Activated CD8-positive, alpha-beta memory T cell treated with anti-CD3 and anti-CD28 coated beads, Interleukin-2, amount 10 ng/mL, durations not matched to agents 7 days and 5 days (primary cell): Measurements from ENCODE around the gene ZC3H10. TPM values are rescaled to one million over a fixed set of nuclear protein-coding genes. Genes with fewer than 3 reads are reported as not detected.

Experiments used
- ATAC-seq: fragments of 150-1000 bp; cut with Tn5 transposase; one replicate; pipeline ENCODE4 v1.10.0; 2021; ENCODE audit warnings: moderate library complexity
- CTCF ChIA-PET: fragments of 350-600 bp; sonication (Branson Sonifier 250); formaldehyde crosslinking; loops from one replicate; lab custom pipeline; 2021; ENCODE audit warnings: antibody characterized with exemption; lab: Charles Lee
- DNase-seq: peaks from one replicate; pipeline ENCODE4 v3.0.0-alpha.2; 2020
- H3K27ac Mint-ChIP-seq: one replicate; pipeline ENCODE4 v1.8.0; 2021; ENCODE audit warnings: mild to moderate bottlenecking, mixed read lengths
- H3K27me3 Mint-ChIP-seq: one replicate; pipeline ENCODE4 v1.8.0; 2021; ENCODE audit warnings: mixed read lengths
- H3K36me3 Mint-ChIP-seq: one replicate; pipeline ENCODE4 v1.8.0; 2021; ENCODE audit warnings: mild to moderate bottlenecking, mixed read lengths
- H3K4me1 Mint-ChIP-seq: one replicate; pipeline ENCODE4 v1.8.0; 2021; ENCODE audit warnings: mixed read lengths
- H3K4me3 Mint-ChIP-seq: one replicate; pipeline ENCODE4 v1.8.0; 2021; ENCODE audit warnings: mild to moderate bottlenecking, moderate library complexity, mixed read lengths
- H3K9me3 Mint-ChIP-seq: one replicate; pipeline ENCODE4 v1.8.0; 2022; ENCODE audit warnings: low read depth, mixed read lengths
- total RNA-seq, 2 experiments: library from RNA; stranded (reverse); gene quantifications; one replicate each; pipeline ENCODE4 v1.2.3, GENCODE V29; 2021

ZC3H10 gene
- total RNA-seq, 2 experiments from 2014 or later, result 10.3 to 11.7 TPM

GRCh38 chr12:56137853-56138571, 19.9 kb downstream of the ZC3H10 start:
- peaks cover 46% of the 10 kb centered on the region for H3K4me1 Mint-ChIP-seq

GRCh38 chr12:56141946-56142784, 24.1 kb downstream of the ZC3H10 start:
- peak overlapping the region; percentile 44 for H3K27ac Mint-ChIP-seq
- H3K9me3 Mint-ChIP-seq, result no peaks in the 10 kb centered on the region
- ATAC-seq, result no peak
- DNase-seq, result no peak
- H3K4me3 Mint-ChIP-seq, result no peak overlapping the region
- H3K4me1 Mint-ChIP-seq, result peaks cover 38% of the 10 kb centered on the region
- H3K36me3 Mint-ChIP-seq, result peaks cover 73% of the 10 kb centered on the region
- no peaks in the 10 kb centered on the region for H3K27me3 Mint-ChIP-seq
- CTCF ChIA-PET, result interaction anchor here (1.3 to 2.1 kb wide), 2 partner anchors 10 to 48 kb away, joined by 4 to 7 read pairs; partner anchors contain the start of gene SMARCC2

More at GRCh38 chr12:56137853-56138571, 19.9 kb downstream of the ZC3H10 start:
- no peak for ATAC-seq
- H3K36me3 Mint-ChIP-seq, result peaks cover 78% of the 10 kb centered on the region
- DNase-seq, result no peak
- no peaks in the 10 kb centered on the region for H3K27me3 Mint-ChIP-seq
- no peak overlapping the region for H3K4me3 Mint-ChIP-seq
- CTCF ChIA-PET, result interaction anchor here (1.5 to 4.9 kb wide), 4 partner anchors 11 to 51 kb away, joined by 5 to 24 read pairs (median 12); partner anchors contain the start of genes ESYT1, MYL6B and SMARCC2
- H3K9me3 Mint-ChIP-seq, result no peaks in the 10 kb centered on the region
- peak overlapping the region; percentile 44 for H3K27ac Mint-ChIP-seq

- CTCF ChIA-PET, result interaction anchor here (1.3 to 1.6 kb wide), 2 partner anchors 17 to 47 kb away, joined by 4 read pairs; partner anchors contain the start of gene SMARCC2
- H3K27me3 Mint-ChIP-seq, result no peaks in the 10 kb centered on the region
- DNase-seq (no peak), ATAC-seq (no peak)
- peaks cover 33% of the 10 kb centered on the region for H3K4me1 Mint-ChIP-seq
- H3K4me3 Mint-ChIP-seq, result no peak overlapping the region
- peaks cover 63% of the 10 kb centered on the region for H3K36me3 Mint-ChIP-seq
- H3K27ac Mint-ChIP-seq, result peak overlapping the region; percentile 70
- H3K9me3 Mint-ChIP-seq, result no peaks in the 10 kb centered on the region
Measured at GRCh38 chr12:56143217-56143616, 25.2 kb downstream of the ZC3H10 start.

- peaks cover 56% of the 10 kb centered on the region for H3K36me3 Mint-ChIP-seq
- DNase-seq, result no peak
- peaks cover 26% of the 10 kb centered on the region for H3K4me1 Mint-ChIP-seq
- H3K27ac Mint-ChIP-seq, result peak overlapping the region; percentile 70
- no peaks in the 10 kb centered on the region for H3K27me3 Mint-ChIP-seq
- H3K9me3 Mint-ChIP-seq, result no peaks in the 10 kb centered on the region
- CTCF ChIA-PET, result interaction anchor here (0.8 to 1.6 kb wide), 2 partner anchors 18 to 44 kb away, joined by 4 read pairs; no protein-coding TSS in a partner anchor
- ATAC-seq, result no peak
- no peak overlapping the region for H3K4me3 Mint-ChIP-seq
Measured at GRCh38 chr12:56143870-56144269, 25.8 kb downstream of the ZC3H10 start.

GRCh38 chr12:56145217-56145616, 27.2 kb downstream of the ZC3H10 start:
- H3K27ac Mint-ChIP-seq, result no peak overlapping the region
- ATAC-seq (no peak), DNase-seq (no peak)
- peaks cover 28% of the 10 kb centered on the region for H3K4me1 Mint-ChIP-seq
- peaks cover 46% of the 10 kb centered on the region for H3K36me3 Mint-ChIP-seq
- H3K27me3 Mint-ChIP-seq, result no peaks in the 10 kb centered on the region
- no peak overlapping the region for H3K4me3 Mint-ChIP-seq
- CTCF ChIA-PET, result interaction anchor here (0.9 kb wide), 1 partner anchor 98 kb away, joined by 3 read pairs; no protein-coding TSS in a partner anchor
- no peaks in the 10 kb centered on the region for H3K9me3 Mint-ChIP-seq

GRCh38 chr12:56146492-56147460, 28.7 kb downstream of the ZC3H10 start:
- CTCF ChIA-PET, result interaction anchor here (0.6 to 0.7 kb wide), 2 partner anchors 26 to 268 kb away, joined by 3 read pairs; no protein-coding TSS in a partner anchor
- Mint-ChIP-seq H3K4me3 (no peak overlapping the region), H3K36me3 (peaks cover 35% of the 10 kb centered on the region), H3K27ac (peak overlapping the region; percentile 23), H3K9me3 (no peaks in the 10 kb centered on the region), H3K27me3 (no peaks in the 10 kb centered on the region), H3K4me1 (peaks cover 37% of the 10 kb centered on the region)
- ATAC-seq, result no peak
- DNase-seq, result no peak

- DNase-seq (no peak), ATAC-seq (no peak)
- H3K4me3 Mint-ChIP-seq, result peak overlapping the region; percentile 83
- peaks cover 5% of the 10 kb centered on the region for H3K36me3 Mint-ChIP-seq
- H3K4me1 Mint-ChIP-seq, result peaks cover 42% of the 10 kb centered on the region
- CTCF ChIA-PET, result interaction anchor here (1.1 to 4.4 kb wide), 4 partner anchors 23 to 83 kb away, joined by 3 to 41 read pairs (median 10); partner anchors contain the start of genes ESYT1, PA2G4, RPL41 and ZC3H10
- peak overlapping the region; percentile 100 for H3K27ac Mint-ChIP-seq
- H3K27me3 Mint-ChIP-seq, result no peaks in the 10 kb centered on the region
- H3K9me3 Mint-ChIP-seq, result no peaks in the 10 kb centered on the region
Measured at GRCh38 chr12:56150563-56150962, 32.5 kb downstream of the ZC3H10 start.

- H3K27ac Mint-ChIP-seq, result peak overlapping the region; percentile 100
- no peaks in the 10 kb centered on the region for H3K27me3 Mint-ChIP-seq
- CTCF ChIA-PET, result interaction anchor here (0.7 to 4.4 kb wide), 16 partner anchors 10 to 413 kb away, joined by 3 to 41 read pairs (median 6); partner anchors contain the start of genes ESYT1, PA2G4, RNF41 and RPL41
- peak overlapping the region; percentile 83 for H3K4me3 Mint-ChIP-seq
- peaks cover 7% of the 10 kb centered on the region for H3K36me3 Mint-ChIP-seq
- DNase-seq (peak; percentile 84), ATAC-seq (peak; percentile 73)
- H3K4me1 Mint-ChIP-seq, result peaks cover 42% of the 10 kb centered on the region
- no peaks in the 10 kb centered on the region for H3K9me3 Mint-ChIP-seq
Measured at GRCh38 chr12:56151672-56152131, 33.6 kb downstream of the ZC3H10 start.

- CTCF ChIA-PET, result interaction anchor here (0.7 to 4.4 kb wide), 14 partner anchors 10 to 414 kb away, joined by 3 to 41 read pairs (median 6); partner anchors contain the start of genes ESYT1, RNF41, RPL41 and SMARCC2
- peak within 1 kb of the TSS; percentile 83 for H3K4me3 Mint-ChIP-seq
- no peaks in the 10 kb centered on the region for H3K9me3 Mint-ChIP-seq
- H3K36me3 Mint-ChIP-seq, result peaks cover 7% of the 10 kb centered on the region
- peak; percentile 97 for DNase-seq
- H3K27me3 Mint-ChIP-seq, result no peaks in the 10 kb centered on the region
- H3K27ac Mint-ChIP-seq, result peak within 1 kb of the TSS; percentile 100
- peak; percentile 94 for ATAC-seq
- H3K4me1 Mint-ChIP-seq, result peaks cover 41% of the 10 kb centered on the region
Measured at GRCh38 chr12:56152132-56152755, 34.2 kb downstream of the ZC3H10 start, which contains the start of gene MYL6B. TSS of gene MYL6B (plus strand) at chr12:56152587. CDS start at chr12:56153919, 1,332 bp downstream.

GRCh38 chr12:56152756-56153677, 35.0 kb downstream of the ZC3H10 start:
- Mint-ChIP-seq H3K36me3 (peaks cover 9% of the 10 kb centered on the region), H3K4me1 (peaks cover 46% of the 10 kb centered on the region), H3K4me3 (peak overlapping the region; percentile 83), H3K27ac (peak overlapping the region; percentile 100), H3K9me3 (no peaks in the 10 kb centered on the region), H3K27me3 (no peaks in the 10 kb centered on the region)
- ATAC-seq (no peak), DNase-seq (no peak)
- CTCF ChIA-PET, result interaction anchor here (2.7 kb wide), 1 partner anchor 36 kb away, joined by 19 read pairs; the partner anchor contains the start of gene SMARCC2

- Mint-ChIP-seq H3K4me3 (peak overlapping the region; percentile 83), H3K27ac (peak overlapping the region; percentile 100), H3K4me1 (peaks cover 46% of the 10 kb centered on the region), H3K9me3 (no peaks in the 10 kb centered on the region), H3K36me3 (peaks cover 13% of the 10 kb centered on the region), H3K27me3 (no peaks in the 10 kb centered on the region)
- CTCF ChIA-PET, result interaction anchor here (2.7 kb wide), 1 partner anchor 35 kb away, joined by 19 read pairs; the partner anchor contains the start of gene SMARCC2
- no peak for DNase-seq
- no peak for ATAC-seq
Measured at GRCh38 chr12:56153678-56154065, 35.6 kb downstream of the ZC3H10 start.
